Thoracic aorta (tissue), 2 donors: ENCODE data around the gene PROM1. TPM values are rescaled to one million over a fixed set of nuclear protein-coding genes. Genes with fewer than 3 reads are reported as not detected.

Experiments used
- ATAC-seq: fragments of 150-250 bp; one replicate; pipeline ENCODE4 v1.8.0; 2017; ENCODE audit warnings: low read depth; ENCODE audit not compliant: insufficient number of reproducible peaks, low FRiP score
- DNase-seq: peaks from one replicate; pipeline ENCODE4 v3.0.0-alpha.2; 2020; ENCODE audit warnings: low spot score
- H3K27ac ChIP-seq, 2 donors: fragments of 200-600 bp; sonication (generic); 1 replicate in 1 of 2; 2 replicates in 1 of 2; pipeline ENCODE4 v1.5.1; 2016; ENCODE audit warnings: mild to moderate bottlenecking in 2 of 2, moderate library complexity in 2 of 2
- H3K27me3 ChIP-seq: fragments of 200-600 bp; sonication (generic); replicated peaks from 2 replicates; pipeline ENCODE4 v1.6.0; 2016; ENCODE audit warnings: mild to moderate bottlenecking; ENCODE audit not compliant: insufficient read depth
- H3K36me3 ChIP-seq: fragments of 200-600 bp; sonication (generic); one replicate; pipeline ENCODE4 v1.5.1; 2016
- H3K4me1 ChIP-seq, 2 donors: fragments of 200-600 bp; sonication (generic); 1 replicate in 1 of 2; 2 replicates in 1 of 2; pipeline versions ENCODE4 v1.5.1 to v1.6.0; 2016; ENCODE audit warnings: low read depth in 2 of 2, mild to moderate bottlenecking in 1 of 2; ENCODE audit not compliant: control insufficient read depth in 1 of 2
- H3K4me3 ChIP-seq: fragments of 200-600 bp; sonication (generic); 2 replicates; pipeline ENCODE4 v1.5.1; 2016; ENCODE audit warnings: mild to moderate bottlenecking
- H3K9me3 ChIP-seq: fragments of 200-600 bp; sonication (generic); 2 replicates; pipeline ENCODE4 v1.5.1; 2016
- CTCF ChIP-seq: fragments of 200-600 bp; sonication (generic); IDR thresholded peaks from one replicate; pipeline ENCODE4 v1.5.1; 2019; ENCODE audit warnings: antibody characterized with exemption
- total RNA-seq, 2 donors: library from RNA; depleted of rRNA; stranded (reverse); fragments of >200 nt; gene quantifications; one replicate each; pipeline versions ENCODE4 v1.1.0 to v1.2.3, GENCODE V29; 2016

The PROM1 gene
- total RNA-seq, 2 donors from 2014 or later, result 3.2 to 7.1 TPM

GRCh38 chr4:15948826-15949225 is 135.0 kb downstream of the PROM1 start:
- H3K4me3 ChIP-seq, result no peak overlapping the region
- H3K27me3 ChIP-seq, result no peaks in the 10 kb centered on the region
- no peaks in the 10 kb centered on the region for H3K9me3 ChIP-seq
- H3K4me1 ChIP-seq, result no peaks in the 10 kb centered on the region
- no peaks in the 10 kb centered on the region for H3K36me3 ChIP-seq
- no peak for TF ChIP-seq CTCF
- DNase-seq (no peak), ATAC-seq (no peak)
- no peak overlapping the region for H3K27ac ChIP-seq

DNA sequence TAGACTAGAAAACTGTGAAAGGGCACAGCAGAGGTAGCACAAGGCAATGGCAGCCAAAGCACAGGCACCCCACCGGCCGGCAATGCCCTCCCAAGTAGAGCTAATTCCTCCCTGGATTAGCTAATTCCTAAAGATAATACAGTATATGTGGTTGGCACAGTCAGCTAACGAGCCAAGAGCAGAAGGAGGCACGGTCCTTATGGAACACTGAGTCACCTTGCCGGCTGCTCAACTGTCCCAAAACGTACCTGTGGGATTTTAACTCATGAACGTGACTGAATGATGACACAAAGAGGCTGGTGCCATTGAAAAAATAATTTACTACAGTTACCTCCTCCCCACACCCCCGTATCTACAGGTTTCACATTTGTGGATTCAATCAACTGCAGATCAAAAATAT is 136.1 kb downstream of the PROM1 start:
- Histone ChIP-seq H3K4me3 (no peak overlapping the region), H3K27me3 (no peaks in the 10 kb centered on the region), H3K27ac (no peak overlapping the region), H3K9me3 (no peaks in the 10 kb centered on the region), H3K36me3 (no peaks in the 10 kb centered on the region), H3K4me1 (no peaks in the 10 kb centered on the region)
- ATAC-seq, result no peak
- no peak for TF ChIP-seq CTCF
- DNase-seq, result no peak

- no peak for DNase-seq
- ATAC-seq, result no peak
These were observed 138.3 kb downstream of the PROM1 start for GRCh38 chr4:15945516-15945915.

GRCh38 chr4:15944895-15945294 is 138.9 kb downstream of the PROM1 start:
- ATAC-seq, result no peak
- H3K4me1 ChIP-seq, result no peaks in the 10 kb centered on the region
- no peak overlapping the region for H3K4me3 ChIP-seq
- no peaks in the 10 kb centered on the region for H3K27me3 ChIP-seq
- no peaks in the 10 kb centered on the region for H3K9me3 ChIP-seq
- TF ChIP-seq CTCF, result no peak
- no peaks in the 10 kb centered on the region for H3K36me3 ChIP-seq
- no peak for DNase-seq
- H3K27ac ChIP-seq, result no peak overlapping the region

More at GRCh38 chr4:15945516-15945915, 138.3 kb downstream of the PROM1 start:
- no peak overlapping the region for H3K4me3 ChIP-seq
- TF ChIP-seq CTCF, result no peak
- no peaks in the 10 kb centered on the region for H3K27me3 ChIP-seq
- no peak overlapping the region for H3K27ac ChIP-seq
- no peaks in the 10 kb centered on the region for H3K9me3 ChIP-seq
- H3K4me1 ChIP-seq, result no peaks in the 10 kb centered on the region
- H3K36me3 ChIP-seq, result no peaks in the 10 kb centered on the region

GRCh38 chr4:15942283-15942682 is 141.5 kb downstream of the PROM1 start:
- H3K4me3 ChIP-seq, result no peak overlapping the region
- DNase-seq, result no peak
- H3K27me3 ChIP-seq, result no peaks in the 10 kb centered on the region
- H3K9me3 ChIP-seq, result no peaks in the 10 kb centered on the region
- ATAC-seq, result no peak
- no peaks in the 10 kb centered on the region for H3K4me1 ChIP-seq
- H3K27ac ChIP-seq, result no peak overlapping the region
- no peak for TF ChIP-seq CTCF
- no peaks in the 10 kb centered on the region for H3K36me3 ChIP-seq
